Fibroblast of lung (primary cell): ENCODE measurements around the gene LRP10. TPM values are rescaled to one million over a fixed set of nuclear protein-coding genes. Genes with fewer than 3 reads are reported as not detected.

Experiments
- DNase-seq, 2 donors: peaks; one replicate each; pipeline versions ENCODE4 v3.0.0 to v3.0.0-alpha.2; 2010; ENCODE audit warnings: low read depth in 2 of 2
- H2AFZ ChIP-seq: 2 replicates; pipeline ENCODE4 v1.5.1; 2012; ENCODE audit warnings: low read length, control low read depth, inconsistent platforms
- H3K27ac ChIP-seq: 2 replicates; pipeline ENCODE4 v1.5.1; 2011; ENCODE audit warnings: low read length, control low read depth; ENCODE audit not compliant: insufficient read depth
- H3K27me3 ChIP-seq: 2 replicates; pipeline ENCODE4 v1.5.1; 2011; ENCODE audit warnings: mild to moderate bottlenecking, low read length; ENCODE audit not compliant: control insufficient read depth, insufficient read depth
- H3K36me3 ChIP-seq: 2 replicates; pipeline ENCODE4 v1.5.1; 2011; ENCODE audit warnings: low read length; ENCODE audit not compliant: control insufficient read depth, insufficient read depth
- H3K4me1 ChIP-seq: 2 replicates; pipeline ENCODE4 v1.5.1; 2011; ENCODE audit warnings: low read length; ENCODE audit not compliant: control insufficient read depth, insufficient read depth; ENCODE audit errors: extremely low read depth
- H3K4me2 ChIP-seq: 2 replicates; pipeline ENCODE4 v1.5.1; 2011; ENCODE audit warnings: low read length, control low read depth; ENCODE audit not compliant: insufficient read depth; ENCODE audit errors: extremely low read depth
- H3K4me3 ChIP-seq, 4 experiments: fragments of 200-600 bp in 1 of 4; sonication (generic) in 1 of 4; replicated peaks in 1 of 4; 2 replicates each; pipeline ENCODE4 v1.5.1; 2011 to 2016; ENCODE audit warnings: low read length in 4 of 4, low read depth in 3 of 4, mild to moderate bottlenecking in 3 of 4, control low read depth in 2 of 4, inconsistent platforms in 1 of 4, mixed read lengths in 1 of 4; ENCODE audit not compliant: insufficient read depth in 1 of 4; ENCODE audit errors: control extremely low read depth in 1 of 4
- H3K79me2 ChIP-seq: 2 replicates; pipeline ENCODE4 v1.5.1; 2012; ENCODE audit warnings: mild to moderate bottlenecking, low read length, inconsistent platforms; ENCODE audit not compliant: control insufficient read depth, insufficient read depth
- H3K9ac ChIP-seq: 2 replicates; pipeline ENCODE4 v1.5.1; 2011; ENCODE audit warnings: mild to moderate bottlenecking, low read length, control low read depth; ENCODE audit not compliant: insufficient read depth
- H3K9me3 ChIP-seq: 2 replicates; pipeline ENCODE4 v1.5.1; 2012; ENCODE audit warnings: low read depth, low read length; ENCODE audit not compliant: control insufficient read depth, insufficient read depth
- H4K20me1 ChIP-seq: 2 replicates; pipeline ENCODE4 v1.5.1; 2011; ENCODE audit warnings: low read length; ENCODE audit not compliant: control insufficient read depth, insufficient read depth; ENCODE audit errors: extremely low read depth
- EZH2 ChIP-seq: IDR thresholded peaks from 2 replicates; pipeline ENCODE4 v1.5.1; 2012; ENCODE audit warnings: low read length, control low read depth, mild to moderate bottlenecking; ENCODE audit errors: missing control alignments
- polyA plus RNA-seq, 2 donors: library from polyadenylated mRNA; depleted of rRNA in 1 of 2; stranded (reverse) in 1 of 2; unstranded in 1 of 2; fragments of >200 nt; gene quantifications; 2 replicates each; pipeline ENCODE4 v1.2.1, GENCODE V29; 2011 to 2012; ENCODE audit warnings: missing spikeins in 1 of 2
- total RNA-seq: library from RNA; depleted of rRNA; stranded (reverse); fragments of >200 nt; gene quantifications from 2 replicates; pipeline ENCODE4 v1.2.1, GENCODE V29; 2014
- TF ChIP-seq, protein P1 (sequence below), 2 donors: IDR thresholded peaks in 1 of 2; conservative IDR thresholded peaks in 1 of 2; 1 replicate in 1 of 2; 2 replicates in 1 of 2; pipeline ENCODE4 v1.5.1; 2011 to 2012; ENCODE audit warnings: low read length in 2 of 2, control low read depth in 1 of 2, inconsistent platforms in 1 of 2, low read depth in 1 of 2, mild to moderate bottlenecking in 1 of 2

LRP10 gene
- total and polyA plus RNA-seq, 2 donors (not counting 1 experiment from before 2014, with no cell fraction given) = 95.5 to 130 TPM

DNA sequence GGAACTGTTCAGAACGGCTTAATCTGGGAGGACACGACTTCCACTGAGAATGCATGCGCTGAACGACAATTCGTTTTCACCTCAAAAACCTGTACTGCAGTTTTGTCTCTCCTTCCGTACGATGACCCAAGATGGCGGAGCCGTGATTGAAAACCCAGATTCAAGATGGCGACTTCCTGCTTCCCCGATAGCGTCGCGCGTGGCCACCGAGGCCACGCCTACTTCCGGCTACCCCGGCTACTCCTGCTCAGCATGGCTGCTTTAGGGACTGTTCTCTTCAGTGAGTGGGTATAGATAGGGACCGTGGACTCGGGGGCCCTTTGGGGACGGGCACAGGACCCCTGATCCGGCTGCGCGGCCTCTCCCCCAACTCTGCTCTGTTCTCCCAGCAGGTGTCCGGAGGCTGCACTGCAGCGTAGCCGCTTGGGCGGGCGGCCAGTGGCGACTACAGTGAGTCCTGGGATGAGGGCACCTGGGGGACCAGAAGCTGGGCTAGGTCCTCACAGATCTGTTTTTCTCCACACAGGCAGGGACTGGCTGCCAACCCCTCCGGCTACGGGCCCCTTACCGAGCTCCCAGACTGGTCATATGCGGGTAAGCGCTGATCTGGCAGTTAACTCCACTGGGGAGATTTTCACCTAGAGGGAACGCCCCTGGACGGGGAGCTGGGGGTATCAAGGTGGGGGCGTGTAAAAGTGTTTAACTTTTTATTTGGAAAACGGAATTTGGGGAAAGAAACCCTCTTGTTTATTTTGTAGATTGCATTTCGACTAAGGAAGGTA lies 41.7 kb upstream of the LRP10 start, which contains the start of gene MRPL52:
Gene MRPL52 (plus strand): TSS at position 227 of the 782 bp plus-strand sequence. CDS start 26 bp downstream, at position 253.
- peak within 1 kb of the TSS; percentile 89 for H3K4me2 ChIP-seq
- H3K79me2 ChIP-seq = peaks cover 17% of the 10 kb centered on the region
- TF ChIP-seq, protein P1, sequence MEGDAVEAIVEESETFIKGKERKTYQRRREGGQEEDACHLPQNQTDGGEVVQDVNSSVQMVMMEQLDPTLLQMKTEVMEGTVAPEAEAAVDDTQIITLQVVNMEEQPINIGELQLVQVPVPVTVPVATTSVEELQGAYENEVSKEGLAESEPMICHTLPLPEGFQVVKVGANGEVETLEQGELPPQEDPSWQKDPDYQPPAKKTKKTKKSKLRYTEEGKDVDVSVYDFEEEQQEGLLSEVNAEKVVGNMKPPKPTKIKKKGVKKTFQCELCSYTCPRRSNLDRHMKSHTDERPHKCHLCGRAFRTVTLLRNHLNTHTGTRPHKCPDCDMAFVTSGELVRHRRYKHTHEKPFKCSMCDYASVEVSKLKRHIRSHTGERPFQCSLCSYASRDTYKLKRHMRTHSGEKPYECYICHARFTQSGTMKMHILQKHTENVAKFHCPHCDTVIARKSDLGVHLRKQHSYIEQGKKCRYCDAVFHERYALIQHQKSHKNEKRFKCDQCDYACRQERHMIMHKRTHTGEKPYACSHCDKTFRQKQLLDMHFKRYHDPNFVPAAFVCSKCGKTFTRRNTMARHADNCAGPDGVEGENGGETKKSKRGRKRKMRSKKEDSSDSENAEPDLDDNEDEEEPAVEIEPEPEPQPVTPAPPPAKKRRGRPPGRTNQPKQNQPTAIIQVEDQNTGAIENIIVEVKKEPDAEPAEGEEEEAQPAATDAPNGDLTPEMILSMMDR (conservative IDR thresholded peaks at IDR 0.05 in 1 of 2, IDR thresholded peaks at IDR 0.05 in 1 of 2; ENCODE audit: low read depth in 1 of 2, low read length in 2 of 2) = no peak
- no peak for TF ChIP-seq EZH2
- H3K9ac ChIP-seq = peak within 1 kb of the TSS; percentile 87
- no peaks in the 10 kb centered on the region for H3K36me3 ChIP-seq
- no peaks in the 10 kb centered on the region for H3K27me3 ChIP-seq
- peak within 1 kb of the TSS; percentile 86 for H3K27ac ChIP-seq
- H2AFZ ChIP-seq = peak within 1 kb of the TSS; percentile 48
- peaks cover 2% of the 10 kb centered on the region for H3K4me1 ChIP-seq
- H3K9me3 ChIP-seq = no peaks in the 10 kb centered on the region
- H4K20me1 ChIP-seq = no peaks in the 10 kb centered on the region
- peak within 1 kb of the TSS; percentile 75 to 92 (median 84) for H3K4me3 ChIP-seq
- peak; percentile 84 to 87 for DNase-seq

DNA sequence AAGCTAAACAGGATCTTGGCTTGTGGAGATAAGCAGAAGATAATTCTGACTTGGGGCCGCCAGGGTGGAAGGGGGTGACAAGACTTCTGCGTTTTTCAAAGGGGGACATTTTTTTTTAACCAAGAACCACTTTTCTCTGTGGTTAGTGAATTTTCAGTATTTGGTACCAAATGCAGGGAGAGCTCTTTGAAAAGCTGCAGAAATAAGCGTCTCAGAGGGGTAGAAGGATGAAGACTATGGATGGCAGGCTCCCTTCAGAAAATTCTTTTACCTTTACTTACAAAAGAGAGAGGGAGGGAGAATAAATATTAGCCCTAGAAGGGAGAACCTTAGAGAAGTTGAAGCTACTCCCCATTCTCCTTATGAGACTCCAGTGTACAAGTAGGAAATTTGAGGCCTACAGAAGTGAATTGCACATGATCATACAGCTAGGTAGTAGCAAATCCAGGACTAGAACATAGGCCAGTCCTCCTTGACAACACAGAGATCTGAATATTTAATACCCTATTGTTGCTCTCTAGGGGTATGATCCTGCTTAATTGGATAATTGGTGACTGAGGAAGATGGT lies 41.0 kb upstream of the LRP10 start:
- Histone ChIP-seq H3K27ac (peak overlapping the region; percentile 86), H3K4me3 (peak overlapping the region; percentile 75 to 92 (median 84)), H3K4me2 (peak overlapping the region; percentile 89), H3K79me2 (peaks cover 17% of the 10 kb centered on the region), H3K36me3 (peaks cover 4% of the 10 kb centered on the region), H3K9ac (peak overlapping the region; percentile 87), H2AFZ (no peak overlapping the region), H4K20me1 (no peaks in the 10 kb centered on the region), H3K27me3 (no peaks in the 10 kb centered on the region), H3K4me1 (peaks cover 2% of the 10 kb centered on the region), H3K9me3 (no peaks in the 10 kb centered on the region)
- TF ChIP-seq, protein P1 (conservative IDR thresholded peaks at IDR 0.05 in 1 of 2, IDR thresholded peaks at IDR 0.05 in 1 of 2; ENCODE audit: low read depth in 1 of 2, low read length in 2 of 2) = no peak
- TF ChIP-seq EZH2 = no peak
- DNase-seq = no peak

DNA sequence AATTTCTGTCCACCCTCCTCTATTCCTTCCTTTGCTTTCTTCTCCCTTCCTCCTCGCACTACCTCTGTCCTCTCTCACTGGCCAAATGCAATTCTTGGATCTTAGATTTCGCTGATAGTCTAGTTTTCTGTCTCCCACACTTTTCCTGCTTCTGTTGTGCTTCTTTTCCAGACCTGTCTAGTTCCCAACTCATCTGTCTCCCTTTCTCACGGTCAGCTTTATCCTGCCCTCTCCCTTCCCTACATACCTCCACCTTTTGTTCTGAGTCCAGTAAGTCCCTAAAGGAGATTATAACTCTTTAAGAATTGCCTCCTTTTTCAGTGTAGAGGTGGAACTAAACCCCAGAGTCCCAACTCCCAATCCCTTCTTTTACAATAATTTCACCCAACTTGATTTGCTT lies 36.0 kb upstream of the LRP10 start:
- peaks cover 52% of the 10 kb centered on the region for H3K79me2 ChIP-seq
- TF ChIP-seq EZH2 = no peak
- TF ChIP-seq, protein P1 (conservative IDR thresholded peaks at IDR 0.05 in 1 of 2, IDR thresholded peaks at IDR 0.05 in 1 of 2; ENCODE audit: low read depth in 1 of 2, low read length in 2 of 2) = no peak
- H3K36me3 ChIP-seq = peaks cover 8% of the 10 kb centered on the region
- H3K4me1 ChIP-seq = peaks cover 7% of the 10 kb centered on the region
- H3K9ac ChIP-seq = no peak overlapping the region
- peak overlapping the region; percentile 85 for H3K27ac ChIP-seq
- DNase-seq = no peak
- H3K4me2 ChIP-seq = no peak overlapping the region
- no peaks in the 10 kb centered on the region for H3K9me3 ChIP-seq
- H3K4me3 ChIP-seq = no peak overlapping the region
- no peaks in the 10 kb centered on the region for H3K27me3 ChIP-seq
- no peak overlapping the region for H2AFZ ChIP-seq
- H4K20me1 ChIP-seq = no peaks in the 10 kb centered on the region
